OCI-LY1 (cell line): Measurements from ENCODE around the gene FAM107B.

Experiments
- H2AFZ ChIP-seq: fragments of 200-600 bp; sonication (generic), shearing (Covaris generic); 2 replicates; pipeline ENCODE4 v1.6.0; 2014; ENCODE audit warnings: antibody characterized with exemption, mild to moderate bottlenecking, low read length
- H3F3A ChIP-seq: fragments of 200-600 bp; sonication (generic), shearing (Covaris generic); 2 replicates; pipeline ENCODE4 v1.6.0; 2014; ENCODE audit warnings: mild to moderate bottlenecking, antibody characterized with exemption, low read length, moderate library complexity; ENCODE audit not compliant: insufficient read depth
- H3K27ac ChIP-seq: fragments of 200-600 bp; sonication (generic); 2 replicates; pipeline ENCODE4 v1.5.1; 2014; ENCODE audit warnings: low read length, mixed run types, mild to moderate bottlenecking, low read depth; ENCODE audit not compliant: poor library complexity, severe bottlenecking
- H3K27me3 ChIP-seq: fragments of 200-600 bp; sonication (generic); 2 replicates; pipeline ENCODE4 v1.6.0; 2014; ENCODE audit warnings: antibody characterized with exemption, mild to moderate bottlenecking, low read length, moderate library complexity; ENCODE audit not compliant: insufficient read depth
- H3K36me3 ChIP-seq: fragments of 200-600 bp; sonication (generic); 2 replicates; pipeline ENCODE4 v1.6.1; 2014; ENCODE audit warnings: mild to moderate bottlenecking, antibody characterized with exemption, low read length, moderate library complexity, mixed read lengths; ENCODE audit not compliant: insufficient read depth
- H3K4me1 ChIP-seq: fragments of 200-600 bp; sonication (generic); 2 replicates; pipeline ENCODE4 v1.5.1; 2014; ENCODE audit warnings: mild to moderate bottlenecking, low read length, moderate library complexity; ENCODE audit not compliant: insufficient read depth, severe bottlenecking
- H3K4me2 ChIP-seq: fragments of 200-600 bp; sonication (generic), shearing (Covaris generic); 2 replicates; pipeline ENCODE4 v1.6.1; 2014; ENCODE audit warnings: low read length
- H3K4me3 ChIP-seq: fragments of 200-600 bp; sonication (generic); 2 replicates; pipeline ENCODE4 v1.5.1; 2014; ENCODE audit warnings: low read length, low read depth, mild to moderate bottlenecking, mixed read lengths; ENCODE audit not compliant: poor library complexity, severe bottlenecking
- H3K79me2 ChIP-seq: fragments of 200-600 bp; shearing (Covaris generic); 2 replicates; pipeline ENCODE4 v1.6.1; 2016; ENCODE audit warnings: mixed run types, low read length, mixed read lengths; ENCODE audit not compliant: insufficient read depth
- H3K9ac ChIP-seq: fragments of 200-600 bp; sonication (generic), shearing (Covaris generic); 2 replicates; pipeline ENCODE4 v1.6.1; 2014; ENCODE audit warnings: mild to moderate bottlenecking, low read length, mixed read lengths
- H3K9me2 ChIP-seq: fragments of 200-600 bp; sonication (generic), shearing (Covaris generic); 2 replicates; pipeline ENCODE4 v1.6.1; 2014; ENCODE audit warnings: low read depth, mild to moderate bottlenecking, low read length, mixed read lengths
- H3K9me3 ChIP-seq: fragments of 200-600 bp; shearing (Covaris generic); 2 replicates; pipeline ENCODE4 v1.6.1; 2014; ENCODE audit warnings: low read length, mixed read lengths
- H4K20me1 ChIP-seq: fragments of 200-600 bp; sonication (generic), shearing (Covaris generic); 2 replicates; pipeline ENCODE4 v1.6.0; 2016; ENCODE audit warnings: mild to moderate bottlenecking, low read length; ENCODE audit not compliant: insufficient read depth
- EZH2 ChIP-seq: fragments of 200-600 bp; sonication (generic), shearing (Covaris generic); IDR thresholded peaks from 2 replicates; pipeline ENCODE4 v1.8.0; 2017; ENCODE audit warnings: borderline replicate concordance, mixed run types, mild to moderate bottlenecking, antibody characterized with exemption, low read length, moderate library complexity, mixed read lengths
- TF ChIP-seq, protein P1 (sequence below): fragments of 200-600 bp; sonication (generic), shearing (Covaris generic); IDR thresholded peaks from 2 replicates; pipeline ENCODE4 v1.5.1; 2017; ENCODE audit warnings: mild to moderate bottlenecking, antibody characterized with exemption, low read length, moderate library complexity, mixed read lengths

FAM107B gene

DNA sequence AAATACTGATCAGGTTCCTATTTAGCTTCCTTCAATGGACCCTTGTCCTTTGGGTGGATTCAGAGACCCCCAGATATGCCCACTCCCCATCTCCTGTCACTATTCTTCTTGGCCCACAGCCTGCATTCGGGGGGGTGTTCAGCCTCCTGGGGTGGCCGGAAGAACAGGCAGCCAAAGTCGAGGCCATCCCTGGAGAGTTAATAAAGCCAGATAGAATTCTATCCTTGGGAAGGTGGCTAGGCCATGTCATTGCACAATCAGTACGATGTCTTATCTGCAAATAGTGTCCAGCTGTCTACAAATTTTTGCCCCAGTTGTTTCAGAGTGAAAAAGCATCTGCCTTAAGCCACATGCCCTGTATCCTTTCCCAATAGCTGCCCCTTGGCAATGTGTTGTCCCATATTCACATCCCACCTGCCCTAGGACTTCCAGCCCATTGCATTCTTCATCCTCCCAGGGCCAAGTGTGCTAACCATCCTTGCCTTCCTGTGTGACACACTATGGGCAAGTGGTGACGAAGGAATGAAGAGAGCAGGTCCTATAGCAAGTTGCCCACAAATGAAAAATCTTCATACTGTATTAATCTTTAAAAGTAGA is 9.9 kb upstream of the FAM107B start:
- no peaks in the 10 kb centered on the region for H4K20me1 ChIP-seq
- peaks cover 14% of the 10 kb centered on the region; the same call in 1 of the 2 replicates for H3K9me3 ChIP-seq
- H3K4me2 ChIP-seq, result no peak overlapping the region
- H3K4me1 ChIP-seq, result no peaks in the 10 kb centered on the region
- no peaks in the 10 kb centered on the region; the same call in 1 of the 2 replicates for H3K36me3 ChIP-seq
- no peak overlapping the region for H3K27ac ChIP-seq
- H3F3A ChIP-seq, result no peaks in the 10 kb centered on the region
- no peak overlapping the region for H3K9ac ChIP-seq
- H3K9me2 ChIP-seq, result no peaks in the 10 kb centered on the region
- TF ChIP-seq, protein P1, sequence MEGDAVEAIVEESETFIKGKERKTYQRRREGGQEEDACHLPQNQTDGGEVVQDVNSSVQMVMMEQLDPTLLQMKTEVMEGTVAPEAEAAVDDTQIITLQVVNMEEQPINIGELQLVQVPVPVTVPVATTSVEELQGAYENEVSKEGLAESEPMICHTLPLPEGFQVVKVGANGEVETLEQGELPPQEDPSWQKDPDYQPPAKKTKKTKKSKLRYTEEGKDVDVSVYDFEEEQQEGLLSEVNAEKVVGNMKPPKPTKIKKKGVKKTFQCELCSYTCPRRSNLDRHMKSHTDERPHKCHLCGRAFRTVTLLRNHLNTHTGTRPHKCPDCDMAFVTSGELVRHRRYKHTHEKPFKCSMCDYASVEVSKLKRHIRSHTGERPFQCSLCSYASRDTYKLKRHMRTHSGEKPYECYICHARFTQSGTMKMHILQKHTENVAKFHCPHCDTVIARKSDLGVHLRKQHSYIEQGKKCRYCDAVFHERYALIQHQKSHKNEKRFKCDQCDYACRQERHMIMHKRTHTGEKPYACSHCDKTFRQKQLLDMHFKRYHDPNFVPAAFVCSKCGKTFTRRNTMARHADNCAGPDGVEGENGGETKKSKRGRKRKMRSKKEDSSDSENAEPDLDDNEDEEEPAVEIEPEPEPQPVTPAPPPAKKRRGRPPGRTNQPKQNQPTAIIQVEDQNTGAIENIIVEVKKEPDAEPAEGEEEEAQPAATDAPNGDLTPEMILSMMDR, result no peak
- no peak for TF ChIP-seq EZH2
- H3K79me2 ChIP-seq, result no peaks in the 10 kb centered on the region
- no peak overlapping the region for H2AFZ ChIP-seq
- H3K4me3 ChIP-seq, result no peak overlapping the region
- peaks cover 7% of the 10 kb centered on the region; the same call in 1 of the 2 replicates for H3K27me3 ChIP-seq

DNA sequence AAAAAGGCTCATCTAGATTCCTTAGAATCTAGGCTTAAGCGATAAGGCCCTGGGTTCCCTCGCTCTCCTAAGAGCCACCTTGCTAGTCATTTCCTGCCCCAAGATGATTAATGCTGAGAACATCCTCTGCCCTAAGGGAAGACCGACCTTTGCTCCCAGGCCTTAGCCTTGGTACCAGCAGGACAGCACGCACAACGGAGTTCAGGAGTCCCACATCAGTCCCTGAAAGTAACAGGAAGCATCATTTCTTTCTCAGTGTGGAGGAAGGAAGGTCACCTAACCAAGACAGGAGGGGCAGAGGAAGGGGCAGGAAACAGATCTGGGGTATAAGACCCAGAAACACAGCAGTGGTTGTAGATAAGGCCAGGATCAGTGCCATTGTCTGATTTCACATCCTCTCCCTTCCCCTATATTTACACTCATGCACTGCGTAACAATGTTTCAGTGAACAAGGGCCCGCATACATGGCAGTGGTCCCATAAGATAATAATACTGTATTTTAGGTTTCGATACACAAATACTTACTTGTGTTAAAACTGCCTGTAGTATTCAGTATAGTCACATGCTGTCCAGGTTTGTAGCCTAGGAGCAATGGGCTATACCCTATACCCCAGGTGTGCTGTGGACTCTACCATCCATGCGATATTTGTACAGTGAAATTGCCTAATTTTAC is 8.1 kb upstream of the FAM107B start:
- H3K4me1 ChIP-seq, result no peaks in the 10 kb centered on the region
- H2AFZ ChIP-seq, result no peak overlapping the region
- H3K9ac ChIP-seq, result no peak overlapping the region
- H3K27me3 ChIP-seq, result peaks cover 3% of the 10 kb centered on the region; the same call in 1 of the 2 replicates
- no peak overlapping the region for H3K27ac ChIP-seq
- no peak for TF ChIP-seq EZH2
- TF ChIP-seq, protein P1, result no peak
- H3K36me3 ChIP-seq, result no peaks in the 10 kb centered on the region
- no peak overlapping the region for H3K4me3 ChIP-seq
- peaks cover 8% of the 10 kb centered on the region; the same call in 1 of the 2 replicates for H3K9me3 ChIP-seq
- no peaks in the 10 kb centered on the region for H4K20me1 ChIP-seq
- no peaks in the 10 kb centered on the region for H3F3A ChIP-seq
- H3K79me2 ChIP-seq, result no peaks in the 10 kb centered on the region
- H3K9me2 ChIP-seq, result no peaks in the 10 kb centered on the region
- no peak overlapping the region for H3K4me2 ChIP-seq

DNA sequence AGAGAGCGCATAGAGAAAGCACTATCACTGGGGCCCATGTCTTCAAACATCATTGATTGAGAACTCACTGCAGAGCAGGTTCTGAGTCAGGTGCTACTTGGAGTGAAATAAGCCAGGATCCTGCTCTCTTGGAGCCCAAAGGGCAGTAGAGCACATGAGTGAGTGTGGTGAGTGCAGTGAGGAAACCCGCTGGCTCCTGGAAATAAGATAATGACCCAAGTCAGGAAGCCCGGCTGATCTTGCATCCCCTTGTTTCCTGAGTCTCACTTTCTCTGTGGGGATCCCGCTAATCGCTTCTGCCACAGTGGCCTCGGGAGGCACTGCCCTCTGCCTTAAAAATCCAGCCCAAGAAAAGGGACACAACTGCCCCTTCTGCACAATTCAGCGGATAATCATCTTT is 7.1 kb upstream of the FAM107B start:
- Histone ChIP-seq H3F3A (no peaks in the 10 kb centered on the region), H3K36me3 (no peaks in the 10 kb centered on the region), H2AFZ (no peak overlapping the region), H3K9me2 (no peaks in the 10 kb centered on the region), H3K4me3 (no peak overlapping the region), H3K27me3 (peaks cover 3% of the 10 kb centered on the region; the same call in 1 of the 2 replicates), H4K20me1 (no peaks in the 10 kb centered on the region), H3K27ac (no peak overlapping the region), H3K9me3 (peaks cover 8% of the 10 kb centered on the region; the same call in 1 of the 2 replicates), H3K9ac (no peak overlapping the region), H3K4me2 (no peak overlapping the region), H3K79me2 (no peaks in the 10 kb centered on the region), H3K4me1 (no peaks in the 10 kb centered on the region)
- TF ChIP-seq, protein P1, result no peak
- TF ChIP-seq EZH2, result no peak
